SKM-1 treated with dmso at 0.1 percent for 144 hours (cell line): ENCODE measurements around the gene NUDT19.
"Not testable (repeated sequence)": the region's sequence is repeated elsewhere in the genome, so short reads cannot be mapped to it uniquely, and the experiment has no call there.

Experiments used
- DNase-seq: peaks from one replicate; lab custom pipeline; 2025; ENCODE audit not compliant: unreplicated experiment; lab: John Stamatoyannopoulos, UW

NUDT19 gene

GRCh38 chr19:32708457-32708856, 16.8 kb downstream of the NUDT19 start:
- no peak for DNase-seq

- DNase-seq, result no peak
Measured at GRCh38 chr19:32709032-32709431, 17.4 kb downstream of the NUDT19 start.

GRCh38 chr19:32711747-32712146, 20.1 kb downstream of the NUDT19 start:
- DNase-seq, result no peak

- not testable (repeated sequence) for DNase-seq
Measured at GRCh38 chr19:32716203-32716602, 24.6 kb downstream of the NUDT19 start.

- DNase-seq, result no peak
Measured at GRCh38 chr19:32717496-32717895, 25.9 kb downstream of the NUDT19 start.

GRCh38 chr19:32718286-32718685, 26.7 kb downstream of the NUDT19 start:
- no peak for DNase-seq

- no peak for DNase-seq
Measured at GRCh38 chr19:32719611-32720059, 28.0 kb downstream of the NUDT19 start, which contains the start of gene TDRD12. TDRD12 (plus strand) TSS chr19:32719767; CDS start chr19:32720073, 306 bp downstream.

GRCh38 chr19:32720216-32720935, 28.8 kb downstream of the NUDT19 start:
- no peak for DNase-seq

- no peak for DNase-seq
Measured at GRCh38 chr19:32720936-32721250, 29.3 kb downstream of the NUDT19 start.

GRCh38 chr19:32735936-32736335, 44.3 kb downstream of the NUDT19 start:
- DNase-seq, result no peak

- no peak for DNase-seq
Measured at GRCh38 chr19:32743021-32743420, 51.4 kb downstream of the NUDT19 start.

- DNase-seq, result no peak
Measured at GRCh38 chr19:32743447-32743846, 51.8 kb downstream of the NUDT19 start.

GRCh38 chr19:32744555-32745325, 53.1 kb downstream of the NUDT19 start:
- no peak for DNase-seq

- DNase-seq, result not testable (repeated sequence)
Measured at GRCh38 chr19:32745594-32746251, 54.1 kb downstream of the NUDT19 start.

- not testable (repeated sequence) for DNase-seq
Measured at GRCh38 chr19:32746631-32747196, 55.1 kb downstream of the NUDT19 start.

- DNase-seq, result no peak
Measured at GRCh38 chr19:32748497-32748896, 56.9 kb downstream of the NUDT19 start.

GRCh38 chr19:32748948-32749347, 57.3 kb downstream of the NUDT19 start:
- no peak for DNase-seq

GRCh38 chr19:32749361-32749760, 57.7 kb downstream of the NUDT19 start:
- no peak for DNase-seq

GRCh38 chr19:32750441-32751055, 58.9 kb downstream of the NUDT19 start:
- DNase-seq, result peak; percentile 22

- DNase-seq, result no peak
Measured at GRCh38 chr19:32751066-32751465, 59.4 kb downstream of the NUDT19 start.

GRCh38 chr19:32757189-32757588, 65.6 kb downstream of the NUDT19 start:
- DNase-seq, result no peak
